ENCODE measurements around the gene RBBP8NL.

GRCh38 chr20:62448788-62449187, 21.4 kb upstream of the RBBP8NL start:
- no peak for TF ChIP-seq CTCF (IDR thresholded peaks at IDR 0.05)
- no peak for TF ChIP-seq POLR2A (IDR thresholded peaks at IDR 0.05; ENCODE audit: low read depth)

All from esophagus muscularis mucosa (tissue), 3 donors.